ENCODE results near the gene HM13.
"Not testable (repeated sequence)": the region's sequence is repeated elsewhere in the genome, so short reads cannot be mapped to it uniquely, and the experiment has no call there.

The HM13 gene

DNA sequence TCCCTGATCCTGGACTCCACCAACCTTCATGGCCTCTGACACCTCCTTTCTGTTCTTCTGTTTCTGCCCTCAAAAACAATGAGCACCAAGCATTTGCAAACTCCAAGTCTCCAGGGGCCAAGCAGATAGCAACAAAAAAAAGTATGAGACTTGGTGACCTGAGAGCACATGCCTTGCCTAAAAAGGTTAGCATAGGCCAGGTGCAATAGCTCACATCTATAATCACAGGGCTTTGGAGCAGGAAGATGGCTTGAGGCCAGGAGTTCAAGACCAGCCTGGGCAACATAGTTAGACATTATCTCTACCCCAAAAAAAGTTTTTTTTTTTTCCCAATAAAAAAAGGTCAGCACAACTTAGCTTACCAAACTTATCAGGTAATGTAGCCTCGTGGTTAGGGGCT is 13.7 kb upstream of the HM13 start:
- TF ChIP-seq CTCF (IDR thresholded peaks at IDR 0.05; ENCODE audit: insufficient read depth, low read length) (no peak), GABPA (IDR thresholded peaks at IDR 0.05; ENCODE audit: low read depth) (no peak)
- TF ChIP-seq, protein P1, sequence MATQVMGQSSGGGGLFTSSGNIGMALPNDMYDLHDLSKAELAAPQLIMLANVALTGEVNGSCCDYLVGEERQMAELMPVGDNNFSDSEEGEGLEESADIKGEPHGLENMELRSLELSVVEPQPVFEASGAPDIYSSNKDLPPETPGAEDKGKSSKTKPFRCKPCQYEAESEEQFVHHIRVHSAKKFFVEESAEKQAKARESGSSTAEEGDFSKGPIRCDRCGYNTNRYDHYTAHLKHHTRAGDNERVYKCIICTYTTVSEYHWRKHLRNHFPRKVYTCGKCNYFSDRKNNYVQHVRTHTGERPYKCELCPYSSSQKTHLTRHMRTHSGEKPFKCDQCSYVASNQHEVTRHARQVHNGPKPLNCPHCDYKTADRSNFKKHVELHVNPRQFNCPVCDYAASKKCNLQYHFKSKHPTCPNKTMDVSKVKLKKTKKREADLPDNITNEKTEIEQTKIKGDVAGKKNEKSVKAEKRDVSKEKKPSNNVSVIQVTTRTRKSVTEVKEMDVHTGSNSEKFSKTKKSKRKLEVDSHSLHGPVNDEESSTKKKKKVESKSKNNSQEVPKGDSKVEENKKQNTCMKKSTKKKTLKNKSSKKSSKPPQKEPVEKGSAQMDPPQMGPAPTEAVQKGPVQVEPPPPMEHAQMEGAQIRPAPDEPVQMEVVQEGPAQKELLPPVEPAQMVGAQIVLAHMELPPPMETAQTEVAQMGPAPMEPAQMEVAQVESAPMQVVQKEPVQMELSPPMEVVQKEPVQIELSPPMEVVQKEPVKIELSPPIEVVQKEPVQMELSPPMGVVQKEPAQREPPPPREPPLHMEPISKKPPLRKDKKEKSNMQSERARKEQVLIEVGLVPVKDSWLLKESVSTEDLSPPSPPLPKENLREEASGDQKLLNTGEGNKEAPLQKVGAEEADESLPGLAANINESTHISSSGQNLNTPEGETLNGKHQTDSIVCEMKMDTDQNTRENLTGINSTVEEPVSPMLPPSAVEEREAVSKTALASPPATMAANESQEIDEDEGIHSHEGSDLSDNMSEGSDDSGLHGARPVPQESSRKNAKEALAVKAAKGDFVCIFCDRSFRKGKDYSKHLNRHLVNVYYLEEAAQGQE (IDR thresholded peaks at IDR 0.05; ENCODE audit: insufficient replicate concordance, low read depth) = no peak
- no peak overlapping the region for H3K4me3 ChIP-seq (replicated peaks; ENCODE audit: insufficient read depth, low read length)
- no peak for DNase-seq (ENCODE audit: low read depth in 1 of 2, low spot score in 1 of 2)

GRCh38 chr20:31502884-31503673 is 11.2 kb upstream of the HM13 start:
- peak; percentile 84 for TF ChIP-seq CTCF (IDR thresholded peaks at IDR 0.05; ENCODE audit: insufficient read depth, low read length)
- H3K27me3 ChIP-seq (ENCODE audit: insufficient read depth, poor library complexity, severe bottlenecking); H3K27ac ChIP-seq (replicated peaks); H3K4me3 ChIP-seq (replicated peaks; ENCODE audit: insufficient read depth, low read length): not testable (repeated sequence)
- peak in 1 of 2 experiments; percentile 66 for DNase-seq (ENCODE audit: low read depth in 1 of 2, low spot score in 1 of 2)

More for the DNA sequence above, 13.7 kb upstream of the HM13 start:
- peaks cover 4% of the 10 kb centered on the region for H3K27me3 ChIP-seq (ENCODE audit: insufficient read depth, poor library complexity, severe bottlenecking)
- no peak overlapping the region for H3K27ac ChIP-seq (replicated peaks)

DNA sequence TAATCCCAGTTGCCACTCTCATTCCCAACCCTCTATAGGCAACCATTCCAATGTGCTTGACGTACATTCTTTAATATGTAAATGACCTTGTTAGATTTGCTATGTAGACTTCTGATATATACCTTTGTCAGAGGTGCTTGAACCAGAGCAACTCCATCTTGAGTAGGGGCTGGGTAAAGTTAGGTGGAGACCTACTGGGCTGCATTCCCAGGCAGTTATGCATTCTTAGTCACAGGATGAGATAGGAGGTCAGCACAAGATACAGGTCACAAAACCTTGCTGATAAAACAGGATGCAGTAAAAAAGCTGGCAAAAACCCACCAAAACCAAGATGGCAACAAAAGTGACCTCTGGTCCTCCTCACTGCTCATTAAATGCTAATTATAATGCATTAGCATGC is 8.3 kb upstream of the HM13 start:
- H3K27me3 ChIP-seq (ENCODE audit: insufficient read depth, poor library complexity, severe bottlenecking) = peaks cover 3% of the 10 kb centered on the region
- H3K4me3 ChIP-seq (replicated peaks; ENCODE audit: insufficient read depth, low read length) = no peak overlapping the region
- TF ChIP-seq GABPA (IDR thresholded peaks at IDR 0.05; ENCODE audit: low read depth) (no peak), CTCF (IDR thresholded peaks at IDR 0.05; ENCODE audit: insufficient read depth, low read length) (no peak), SPI1 (IDR thresholded peaks at IDR 0.05; ENCODE audit: borderline replicate concordance, low read depth) (no peak), POLR2AphosphoS5 (IDR thresholded peaks at IDR 0.05; ENCODE audit: low read depth) (no peak)
- TF ChIP-seq, protein P1 (IDR thresholded peaks at IDR 0.05; ENCODE audit: insufficient replicate concordance, low read depth) = no peak
- no peak for DNase-seq (ENCODE audit: low read depth in 1 of 2, low spot score in 1 of 2)
- no peak overlapping the region for H3K27ac ChIP-seq (replicated peaks)

All from HL-60 (cell line).